Lower leg skin (tissue), 4 donors: Measurements from ENCODE around the gene LMTK2. TPM values are rescaled to one million over a fixed set of nuclear protein-coding genes. Genes with fewer than 3 reads are reported as not detected.

ENCODE experiments used
- DNase-seq, 2 donors: peaks; one replicate each; pipeline ENCODE4 v3.0.0-alpha.2; 2019; ENCODE audit warnings: low spot score in 2 of 2
- H3K4me3 ChIP-seq: fragments of 200-600 bp; sonication (generic); 2 replicates; pipeline ENCODE4 v1.5.1; 2017; ENCODE audit warnings: mild to moderate bottlenecking, low read depth; ENCODE audit not compliant: poor library complexity, severe bottlenecking
- CTCF ChIP-seq, 3 donors: fragments of 450-650 bp; IDR thresholded peaks; one replicate each; pipeline ENCODE4 v1.5.1; 2016; ENCODE audit warnings: antibody characterized with exemption in 3 of 3, mild to moderate bottlenecking in 3 of 3, moderate library complexity in 2 of 3
- POLR2A ChIP-seq, 2 donors: fragments of 450-650 bp; IDR thresholded peaks; one replicate each; pipeline ENCODE4 v1.6.1; 2016 to 2017; ENCODE audit warnings: antibody characterized with exemption in 2 of 2, mild to moderate bottlenecking in 1 of 2, moderate library complexity in 1 of 2
- WGBS, 2 donors: methylation state at CpG; one replicate each; pipeline ENCODE4 v1.1.5; 2018; 5-methylcytosine and 5-hydroxymethylcytosine counted together
- intact Hi-C: fragments of 100-400 bp; cut with DNase I; formaldehyde crosslinking; loops from one replicate; pipeline ENCODE4 v1.15.0; 2023; ENCODE audit warnings: low total_unique reads
- total RNA-seq, 4 donors: library from RNA; depleted of rRNA; stranded (reverse); fragments of >200 nt; gene quantifications; one replicate each; pipeline ENCODE4 v1.1.0, GENCODE V29; 2016

LMTK2 gene
- total RNA-seq, 4 donors from 2014 or later, result 31.9 to 44.3 (median 35.0) TPM

GRCh38 chr7:98138672-98139071, 32.0 kb downstream of the LMTK2 start:
- intact Hi-C loops, result no loop called here
- WGBS, 2 donors, result 95 to 98% methylated on average over 6 of the region's 6 CpGs
- H3K4me3 ChIP-seq, result no peak overlapping the region
- TF ChIP-seq POLR2A (IDR thresholded peaks at IDR 0.05), result no peak
- TF ChIP-seq CTCF (IDR thresholded peaks at IDR 0.05), result no peak
- DNase-seq, result no peak

DNA sequence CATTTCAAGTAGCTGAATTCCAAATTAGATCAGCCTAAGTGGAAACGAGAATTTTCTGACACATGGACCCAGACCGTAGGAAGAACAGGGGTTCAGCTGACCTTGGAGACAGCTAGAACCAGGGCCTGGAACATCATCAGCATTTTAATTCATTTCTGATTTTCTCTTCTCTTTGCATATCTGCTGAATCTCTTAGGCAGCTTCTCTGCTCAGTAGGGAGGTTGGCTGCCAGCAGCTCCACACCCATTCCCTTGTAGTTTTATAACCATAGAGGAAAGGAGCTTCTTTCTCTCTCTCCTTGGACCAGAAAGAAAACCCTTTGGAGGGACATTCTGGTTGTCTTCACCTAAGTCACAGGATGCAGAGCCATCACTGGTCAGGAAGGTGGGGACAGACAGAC, 36.0 kb downstream of the LMTK2 start:
- H3K4me3 ChIP-seq, result no peak overlapping the region
- 61 to 70% methylated on average over 2 of the region's 2 CpGs for WGBS, 2 donors
- TF ChIP-seq CTCF (IDR thresholded peaks at IDR 0.05) (no peak), POLR2A (IDR thresholded peaks at IDR 0.05) (no peak)
- DNase-seq, result no peak
- intact Hi-C loops, result no loop called here

- DNase-seq, result no peak
- intact Hi-C loops, result no loop called here
- no peak overlapping the region for H3K4me3 ChIP-seq
- TF ChIP-seq CTCF (IDR thresholded peaks at IDR 0.05) (no peak), POLR2A (IDR thresholded peaks at IDR 0.05) (no peak)
- 92 to 95% methylated on average over 5 of the region's 5 CpGs for WGBS, 2 donors
Observed at GRCh38 chr7:98148607-98149006, 41.9 kb downstream of the LMTK2 start.

GRCh38 chr7:98149116-98149692, 42.5 kb downstream of the LMTK2 start:
- TF ChIP-seq CTCF (IDR thresholded peaks at IDR 0.05), result no peak
- no peak for TF ChIP-seq POLR2A (IDR thresholded peaks at IDR 0.05)
- WGBS, 2 donors, result 93 to 95% methylated on average over 6 of the region's 6 CpGs
- intact Hi-C loops, result no loop called here
- no peak for DNase-seq
- no peak overlapping the region for H3K4me3 ChIP-seq

GRCh38 chr7:98151884-98152283, 45.2 kb downstream of the LMTK2 start:
- 87 to 89% methylated on average over 5 of the region's 5 CpGs for WGBS, 2 donors
- intact Hi-C loops, result no loop called here
- TF ChIP-seq CTCF (IDR thresholded peaks at IDR 0.05) (no peak), POLR2A (IDR thresholded peaks at IDR 0.05) (no peak)
- H3K4me3 ChIP-seq, result no peak overlapping the region
- DNase-seq, result no peak

- no peak overlapping the region for H3K4me3 ChIP-seq
- intact Hi-C loops, result no loop called here
- no peak for TF ChIP-seq CTCF (IDR thresholded peaks at IDR 0.05)
- TF ChIP-seq POLR2A (IDR thresholded peaks at IDR 0.05), result no peak
- 98 to 99% methylated on average over 5 of the region's 5 CpGs for WGBS, 2 donors
- DNase-seq, result no peak
Observed at GRCh38 chr7:98156700-98157099, 50.0 kb downstream of the LMTK2 start.
